GM21786 (cell line): ENCODE data around the gene SUN2.

ENCODE experiments used
- ATAC-seq: cut with Tn5 transposase; IDR thresholded peaks from one replicate; pipeline ENCODE4 v1.9.1; 2021; ENCODE audit not compliant: unreplicated experiment

Gene SUN2

GRCh38 chr22:38755155-38755910 is 465 bp downstream of the SUN2 start:
- peak; percentile 21 for ATAC-seq

- ATAC-seq = no peak
Measured at GRCh38 chr22:38754751-38755154, 1.0 kb downstream of the SUN2 start.

DNA sequence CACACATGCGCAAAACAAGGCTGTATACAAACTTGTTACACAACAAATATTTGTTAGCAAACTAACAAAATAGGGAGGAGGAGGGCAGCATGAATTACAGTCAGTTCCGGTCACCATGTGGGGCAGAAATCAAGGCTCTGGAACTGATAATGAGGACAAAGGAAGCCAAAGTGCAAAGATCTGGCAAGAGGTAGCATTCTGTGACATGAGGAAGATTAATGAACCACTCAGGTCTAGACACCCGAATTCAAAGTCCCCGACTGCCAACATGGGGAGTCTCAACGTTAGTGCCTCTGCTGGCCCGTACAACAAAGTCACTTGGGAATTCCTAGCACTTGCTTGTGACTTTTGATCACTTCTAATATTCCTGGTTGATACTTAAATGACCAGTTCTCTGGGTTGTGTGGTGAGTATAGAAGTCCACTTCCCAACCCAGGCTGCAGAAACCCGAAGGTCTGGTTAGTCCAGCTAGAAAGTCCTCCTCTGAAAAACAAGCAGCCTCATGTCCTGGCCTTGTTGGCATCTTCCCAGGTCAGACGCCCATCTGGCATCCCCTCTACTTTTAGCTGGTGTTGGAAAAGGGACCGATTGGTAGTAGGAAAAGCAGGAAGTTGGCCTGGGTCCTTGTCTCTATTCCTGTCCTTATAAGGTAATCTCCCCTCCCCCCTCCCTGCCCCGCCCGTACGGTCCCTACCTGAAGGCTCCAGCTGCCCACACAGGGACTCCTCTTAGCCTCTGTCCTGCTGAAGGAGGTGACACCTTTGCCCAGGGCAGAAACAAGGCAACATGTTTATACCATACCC is 1.6 kb downstream of the SUN2 start:
- ATAC-seq = no peak

- peak; percentile 45 for ATAC-seq
Measured at GRCh38 chr22:38751422-38752346, 4.1 kb downstream of the SUN2 start.

- ATAC-seq = no peak
Measured at GRCh38 chr22:38751066-38751421, 4.8 kb downstream of the SUN2 start.

DNA sequence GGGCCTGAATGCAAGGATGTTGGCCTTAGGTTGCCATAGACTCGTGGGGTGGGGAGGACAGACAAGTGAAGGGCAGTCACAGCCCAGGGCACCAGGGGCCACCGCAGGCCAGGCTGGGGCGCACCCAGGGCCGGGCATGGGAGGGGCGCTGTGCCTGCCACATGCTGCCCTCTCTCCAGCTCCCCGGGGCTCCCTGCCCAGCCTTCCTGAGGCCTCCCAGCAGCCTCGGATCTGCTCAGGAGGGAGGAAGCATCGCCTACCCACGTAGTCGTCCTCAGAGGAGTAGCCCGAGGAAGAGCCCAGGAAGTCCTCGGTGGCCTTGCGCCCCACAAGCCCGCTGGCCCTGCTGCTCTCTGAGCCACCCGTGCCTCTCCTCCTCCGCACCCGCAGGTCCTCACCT is 5.2 kb downstream of the SUN2 start:
- ATAC-seq = no peak

- ATAC-seq = no peak
Measured at GRCh38 chr22:38750104-38750503, 5.7 kb downstream of the SUN2 start.

GRCh38 chr22:38748487-38749136 is 7.2 kb downstream of the SUN2 start:
- ATAC-seq = no peak

DNA sequence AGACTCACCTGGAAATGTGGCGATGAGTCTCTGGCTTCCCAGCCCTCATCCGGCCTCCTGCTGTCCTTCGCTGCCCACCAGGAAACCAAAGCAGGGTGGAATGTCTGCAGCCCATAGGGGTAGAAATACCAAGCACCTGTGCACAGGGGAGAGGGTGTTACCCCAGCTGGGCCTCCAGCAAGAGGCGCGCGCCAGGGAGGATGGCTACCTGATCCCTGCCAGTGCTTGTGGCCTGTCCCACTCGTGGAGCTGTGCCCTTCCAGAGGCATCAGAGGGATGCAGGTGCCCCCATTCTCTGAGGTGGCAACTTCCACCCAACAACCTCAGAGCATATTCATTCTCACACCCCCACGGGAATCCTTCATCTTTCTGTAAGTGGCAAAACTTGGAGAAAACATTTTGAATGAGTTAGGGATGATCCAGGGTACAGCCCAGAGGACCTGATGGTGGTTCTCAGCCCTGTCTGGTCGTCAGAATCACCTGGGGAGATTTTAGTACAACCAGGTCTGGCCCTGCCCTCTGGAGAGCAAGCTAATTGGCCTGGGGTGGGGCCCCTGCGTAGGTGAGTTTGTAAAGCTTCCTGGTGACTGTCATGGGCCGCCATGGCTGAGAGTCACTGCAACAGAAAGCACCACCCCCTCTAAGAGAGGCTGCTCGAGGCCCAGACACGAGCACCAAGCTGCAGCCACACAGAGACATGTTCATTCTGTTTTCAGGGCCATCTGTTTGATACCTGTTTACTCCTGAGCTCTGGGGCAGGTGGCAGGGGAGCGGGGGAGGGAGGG is 9.9 kb downstream of the SUN2 start:
- no peak for ATAC-seq

GRCh38 chr22:38744981-38745380 is 10.8 kb downstream of the SUN2 start:
- ATAC-seq = no peak

DNA sequence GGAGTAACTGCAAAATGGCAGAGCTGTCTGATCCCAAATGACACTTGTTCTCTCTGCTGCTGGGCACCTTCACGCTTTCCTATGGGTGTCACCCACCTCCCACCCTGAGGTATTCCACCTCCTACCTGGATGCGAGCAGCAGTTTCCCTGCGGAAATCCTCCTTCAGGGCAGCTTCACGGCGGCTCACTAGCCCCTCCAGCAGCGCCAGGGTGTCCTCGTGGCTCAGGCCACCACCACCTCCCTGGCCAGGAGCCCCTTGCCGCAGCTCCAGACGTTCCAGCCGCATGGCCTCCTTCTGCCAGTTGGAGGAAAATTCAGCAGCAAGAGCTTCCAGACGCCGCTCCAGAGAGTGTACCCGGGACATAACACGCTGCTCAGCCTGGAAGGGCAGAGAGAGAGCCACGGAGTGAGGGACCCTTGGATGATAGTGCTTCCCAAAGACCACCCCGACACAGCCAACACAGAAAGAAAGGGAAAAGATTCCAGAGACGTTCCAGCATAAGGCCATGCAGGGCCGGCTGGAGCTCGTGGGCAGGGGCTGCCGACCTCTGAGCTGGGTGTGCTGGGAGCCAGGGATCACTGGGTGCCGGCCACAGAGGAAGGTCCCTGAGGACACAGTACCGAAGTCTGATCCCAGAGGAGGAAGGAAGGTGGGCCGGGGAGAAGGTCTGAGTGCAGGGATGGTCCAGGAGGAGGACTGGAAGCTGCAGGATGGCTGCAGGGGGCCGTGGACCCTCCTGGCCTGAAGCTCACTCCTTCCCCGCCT is 13.4 kb downstream of the SUN2 start:
- ATAC-seq = no peak

- no peak for ATAC-seq
Measured at GRCh38 chr22:38741576-38741975, 14.2 kb downstream of the SUN2 start.

DNA sequence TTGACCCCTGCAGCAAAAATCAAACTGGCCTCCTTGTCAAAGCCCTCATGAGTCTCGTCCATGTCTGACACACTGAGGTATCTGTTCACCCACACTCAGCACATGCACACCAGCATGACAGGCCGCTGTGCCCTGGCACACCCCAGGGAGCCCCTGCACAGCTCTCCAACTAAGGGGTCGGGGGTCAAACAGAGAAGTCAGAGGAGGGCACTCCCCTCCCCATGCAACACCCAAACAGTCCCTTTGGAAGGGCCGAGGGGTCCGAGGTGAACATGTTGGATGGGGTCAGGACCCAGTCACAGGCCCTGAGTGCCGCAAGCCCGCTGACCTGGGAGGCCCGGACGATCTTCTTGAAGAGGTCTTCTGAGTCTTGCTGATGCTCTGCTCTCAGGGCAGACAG is 14.6 kb downstream of the SUN2 start:
- ATAC-seq = no peak

- ATAC-seq = no peak
Measured at GRCh38 chr22:38740754-38741153, 15.0 kb downstream of the SUN2 start.

GRCh38 chr22:38740116-38740723 is 15.6 kb downstream of the SUN2 start:
- ATAC-seq = no peak

DNA sequence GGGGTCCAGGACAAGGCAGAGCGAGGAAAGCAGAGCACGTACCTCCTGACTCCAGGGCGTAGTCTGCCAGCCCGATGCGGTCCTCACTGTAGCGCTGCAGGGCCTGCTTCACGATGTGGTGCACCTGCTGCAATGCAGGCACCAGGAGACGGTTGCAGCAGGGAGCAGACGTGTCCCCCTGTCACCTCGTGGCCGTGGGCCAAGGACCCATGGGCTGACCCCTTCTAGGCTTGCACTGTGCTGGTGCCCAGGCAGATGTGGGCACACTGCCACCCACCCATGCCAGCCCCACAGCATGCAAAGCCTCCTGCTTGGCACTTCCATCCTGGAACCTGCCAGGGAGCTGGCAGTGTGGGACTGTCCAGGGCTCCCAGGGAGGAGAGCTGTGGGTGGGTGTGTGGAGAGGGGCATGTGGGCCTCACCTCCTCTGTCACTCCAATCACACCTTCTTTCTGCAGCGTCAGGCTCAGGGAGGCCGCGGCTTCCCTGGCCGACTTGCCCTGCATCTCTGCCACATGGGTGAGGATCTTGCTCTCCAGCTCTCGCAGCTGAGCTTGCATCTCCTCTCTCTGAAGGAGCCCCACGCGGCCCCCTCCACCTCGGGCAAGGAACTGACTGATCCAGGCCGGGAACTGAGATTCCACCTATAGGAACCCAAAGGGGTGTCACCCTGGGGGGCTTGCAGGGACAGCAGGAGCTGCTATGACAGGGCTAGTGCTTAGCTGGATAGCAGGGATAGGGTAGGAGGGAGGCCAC is 16.3 kb downstream of the SUN2 start:
- ATAC-seq = no peak

GRCh38 chr22:38738475-38739070 is 17.2 kb downstream of the SUN2 start:
- no peak for ATAC-seq
